Prostate gland (tissue), 2 donors: Measurements from ENCODE around the gene ORAI2. TPM values are rescaled to one million over a fixed set of nuclear protein-coding genes. Genes with fewer than 3 reads are reported as not detected.

Experiments
- DNase-seq: peaks from one replicate; pipeline ENCODE4 v3.0.0-alpha.2; 2019; ENCODE audit warnings: low spot score
- H3K27ac ChIP-seq, 2 donors: fragments of 200-600 bp; sonication (generic); 2 replicates each; pipeline ENCODE4 v1.5.1; 2017 to 2019
- H3K27me3 ChIP-seq: fragments of 200-600 bp; sonication (generic); replicated peaks from 2 replicates; pipeline ENCODE4 v1.5.1; 2019; ENCODE audit not compliant: insufficient read depth
- H3K36me3 ChIP-seq, 2 donors: fragments of 200-600 bp; sonication (generic); 1 replicate in 1 of 2; 2 replicates in 1 of 2; pipeline versions ENCODE4 v1.5.1 to v1.8.1; 2017 to 2019
- H3K4me1 ChIP-seq: fragments of 200-600 bp; sonication (generic); replicated peaks from 2 replicates; pipeline ENCODE4 v1.5.1; 2019
- H3K4me3 ChIP-seq, 2 donors: fragments of 200-600 bp; sonication (generic); 2 replicates each; pipeline ENCODE4 v1.5.1; 2017 to 2019
- H3K9me3 ChIP-seq: fragments of 200-600 bp; sonication (generic); 2 replicates; pipeline ENCODE4 v1.5.1; 2017
- CTCF ChIP-seq, 4 experiments: fragments of 200-600 bp in 2 of 4; fragments of 450-650 bp in 2 of 4; sonication (generic) in 2 of 4; IDR thresholded peaks; 1 replicate in 3 of 4; 2 replicates in 1 of 4; pipeline ENCODE4 v1.5.1; 2016 to 2019; ENCODE audit warnings: antibody characterized with exemption in 4 of 4, mild to moderate bottlenecking in 2 of 4, moderate library complexity in 2 of 4
- POLR2A ChIP-seq: fragments of 450-650 bp; IDR thresholded peaks from one replicate; pipeline ENCODE4 v1.6.1; 2016; ENCODE audit warnings: antibody characterized with exemption, mild to moderate bottlenecking
- POLR2AphosphoS5 ChIP-seq: sonication (generic); formaldehyde crosslinking; IDR thresholded peaks from one replicate; pipeline ENCODE4 v1.6.1; 2017; ENCODE audit warnings: antibody characterized with exemption
- WGBS: methylation state at CpG from one replicate; pipeline ENCODE4 v1.1.5; 2018; 5-methylcytosine and 5-hydroxymethylcytosine counted together
- intact Hi-C: fragments of 100-400 bp; cut with DNase I; formaldehyde crosslinking; loops from one replicate; pipeline ENCODE4 v1.14.2; 2022
- total RNA-seq, 2 donors: library from RNA; depleted of rRNA; stranded (reverse); fragments of >200 nt; gene quantifications; one replicate each; pipeline ENCODE4 v1.1.0, GENCODE V29; 2016

Gene ORAI2
- total RNA-seq, 2 donors from 2014 or later, result 20.5 to 24.8 TPM

- TF ChIP-seq CTCF (IDR thresholded peaks at IDR 0.05) (no peak), POLR2A (no peak), POLR2AphosphoS5 (no peak)
- H3K9me3 ChIP-seq, result no peaks in the 10 kb centered on the region
- intact Hi-C loops, result no loop called here
- H3K4me3 ChIP-seq, result peak overlapping the region; percentile 69 to 84
- WGBS, result 23% methylated on average over 26 of the region's 27 CpGs
- no peaks in the 10 kb centered on the region for H3K27me3 ChIP-seq
- peaks cover 2% of the 10 kb centered on the region for H3K4me1 ChIP-seq
- H3K27ac ChIP-seq, result peak overlapping the region; percentile 84
- no peaks in the 10 kb centered on the region for H3K36me3 ChIP-seq
- DNase-seq, result no peak
Observed at GRCh38 chr7:102432442-102433218, 745 bp upstream of the ORAI2 start.

GRCh38 chr7:102434039-102434486, 688 bp downstream of the ORAI2 start:
- no peaks in the 10 kb centered on the region for H3K9me3 ChIP-seq
- H3K27me3 ChIP-seq, result no peaks in the 10 kb centered on the region
- peak overlapping the region; percentile 69 to 84 for H3K4me3 ChIP-seq
- peak overlapping the region in 1 of 2 donors; percentile 84 for H3K27ac ChIP-seq
- H3K36me3 ChIP-seq, result no peaks in the 10 kb centered on the region
- DNase-seq, result no peak
- TF ChIP-seq POLR2A (no peak), CTCF (IDR thresholded peaks at IDR 0.05) (no peak), POLR2AphosphoS5 (no peak)
- H3K4me1 ChIP-seq, result peaks cover 2% of the 10 kb centered on the region
- WGBS, result 26% methylated on average over 9 of the region's 9 CpGs
- intact Hi-C loops, result no loop called here

- no peaks in the 10 kb centered on the region for H3K27me3 ChIP-seq
- 88% methylated on average over 10 of the region's 10 CpGs for WGBS
- no peak overlapping the region for H3K4me3 ChIP-seq
- peaks cover under 1% of the 10 kb centered on the region for H3K4me1 ChIP-seq
- H3K27ac ChIP-seq, result no peak overlapping the region
- no peak for DNase-seq
- intact Hi-C loops, result no loop called here
- no peaks in the 10 kb centered on the region for H3K36me3 ChIP-seq
- TF ChIP-seq POLR2AphosphoS5 (no peak), POLR2A (no peak), CTCF (IDR thresholded peaks at IDR 0.05) (no peak)
- H3K9me3 ChIP-seq, result no peaks in the 10 kb centered on the region
Observed at GRCh38 chr7:102436118-102436517, 2.7 kb downstream of the ORAI2 start.

GRCh38 chr7:102439963-102440795, 6.8 kb downstream of the ORAI2 start:
- Histone ChIP-seq H3K4me3 (no peak overlapping the region), H3K27ac (no peak overlapping the region), H3K4me1 (no peaks in the 10 kb centered on the region), H3K27me3 (no peaks in the 10 kb centered on the region), H3K9me3 (no peaks in the 10 kb centered on the region), H3K36me3 (no peaks in the 10 kb centered on the region)
- TF ChIP-seq CTCF (IDR thresholded peaks at IDR 0.05) (no peak), POLR2AphosphoS5 (no peak), POLR2A (no peak)
- intact Hi-C loops, result no loop called here
- peak; percentile 61 for DNase-seq
- WGBS, result 65% methylated on average over 17 of the region's 17 CpGs
